K562 (cell line): ENCODE measurements around the gene GNG14. TPM values are rescaled to one million over a fixed set of nuclear protein-coding genes. Genes with fewer than 3 reads are reported as not detected.
A peak's percentile ranks its signal among the peaks of the same experiment; 100 is the strongest.

ENCODE experiments used
- CHD4 ChIP-seq: fragments of 200-600 bp; sonication (generic); IDR thresholded peaks from 3 replicates; pipeline ENCODE4 v1.6.1; 2012; ENCODE audit warnings: low read depth, mild to moderate bottlenecking, mixed read lengths, low read length, inconsistent platforms; ENCODE audit not compliant: insufficient read depth, insufficient replicate concordance, poor library complexity, severe bottlenecking
- CREB3 ChIP-seq: fragments of 450-650 bp; conservative IDR thresholded peaks from 2 replicates; pipeline ENCODE4 v1.6.1; 2016; ENCODE audit warnings: missing genetic modification characterization, low read depth, mild to moderate bottlenecking, missing compliant biosample characterization, moderate library complexity
- FOS ChIP-seq: IDR thresholded peaks from 3 replicates; pipeline ENCODE4 v1.6.1; 2011; ENCODE audit not compliant: insufficient read length; ENCODE audit errors: extremely low read depth
- IRF1 ChIP-seq: sonication (generic); formaldehyde crosslinking; IDR thresholded peaks from 2 replicates; pipeline ENCODE4 v1.8.0; 2022; ENCODE audit warnings: missing genetic modification reagents, mild to moderate bottlenecking, borderline replicate concordance
- LARP7 ChIP-seq: fragments of 450-650 bp; IDR thresholded peaks from 2 replicates; pipeline ENCODE4 v1.6.1; 2016
- MBD2 ChIP-seq: sonication (generic); IDR thresholded peaks from 2 replicates; pipeline ENCODE4 v1.6.1; 2016; ENCODE audit warnings: low read depth, borderline replicate concordance
- MLX ChIP-seq, 2 experiments: fragments of 450-650 bp in 1 of 2; sonication (generic) in 1 of 2; formaldehyde crosslinking; conservative IDR thresholded peaks; 2 replicates each; pipeline versions ENCODE4 v1.4.0 to v1.8.1; 2020 to 2022; ENCODE audit warnings: mild to moderate bottlenecking in 1 of 2, missing genetic modification reagents in 1 of 2
- NFE2 ChIP-seq: IDR thresholded peaks from 2 replicates; pipeline ENCODE4 v1.6.1; 2014; ENCODE audit warnings: antibody characterized with exemption, low read depth
- NR0B1 ChIP-seq: fragments of 450-650 bp; IDR thresholded peaks from one replicate; pipeline ENCODE4 v1.6.1; 2018; ENCODE audit warnings: mild to moderate bottlenecking, moderate library complexity; ENCODE audit not compliant: partially characterized antibody
- NR2F6 ChIP-seq: fragments of 450-650 bp; formaldehyde crosslinking; IDR thresholded peaks from 2 replicates; pipeline ENCODE4 v1.4.0; 2020; ENCODE audit warnings: mild to moderate bottlenecking
- PHF20 ChIP-seq: fragments of 450-650 bp; IDR thresholded peaks from 2 replicates; pipeline ENCODE4 v1.6.1; 2018; ENCODE audit not compliant: partially characterized antibody
- RBM14 ChIP-seq: fragments of 200-400 bp; formaldehyde crosslinking; IDR thresholded peaks from 2 replicates; pipeline ENCODE4 v1.6.1; 2018; ENCODE audit warnings: low read depth, mild to moderate bottlenecking, low read length, moderate library complexity, borderline replicate concordance; ENCODE audit not compliant: insufficient read depth
- SAFB ChIP-seq: fragments of 200-400 bp; formaldehyde crosslinking; IDR thresholded peaks from 2 replicates; pipeline ENCODE4 v1.6.1; 2017; ENCODE audit warnings: low read depth, low read length, borderline replicate concordance
- SAFB2 ChIP-seq: fragments of 200-400 bp; formaldehyde crosslinking; IDR thresholded peaks from 2 replicates; pipeline ENCODE4 v1.6.1; 2018; ENCODE audit warnings: borderline replicate concordance, low read length, low read depth, moderate library complexity; ENCODE audit not compliant: severe bottlenecking
- SMARCC2 ChIP-seq: fragments of 450-650 bp; IDR thresholded peaks from 2 replicates; pipeline ENCODE4 v1.6.1; 2017; ENCODE audit warnings: antibody characterized with exemption, moderate library complexity, mild to moderate bottlenecking, low read depth
- SUPT5H ChIP-seq: fragments of 450-650 bp; IDR thresholded peaks from 2 replicates; pipeline ENCODE4 v1.6.1; 2016
- THRB ChIP-seq: fragments of 450-650 bp; formaldehyde crosslinking; conservative IDR thresholded peaks from 2 replicates; pipeline ENCODE4 v1.4.0; 2022; ENCODE audit warnings: mild to moderate bottlenecking, missing genetic modification characterization
- ZNF184 ChIP-seq: sonication (generic); formaldehyde crosslinking; IDR thresholded peaks from 2 replicates; pipeline ENCODE4 v1.5.0; 2020; ENCODE audit warnings: missing genetic modification reagents
- ZNF263 ChIP-seq: sonication (generic); formaldehyde crosslinking; IDR thresholded peaks from 2 replicates; pipeline ENCODE4 v1.8.0; 2022; ENCODE audit warnings: mild to moderate bottlenecking, missing genetic modification reagents, borderline replicate concordance
- ZNF551 ChIP-seq: fragments of 250-450 bp; sonication (Bioruptor Pico); IDR thresholded peaks from 2 replicates; pipeline ENCODE4 v1.5.0; 2021; ENCODE audit warnings: mild to moderate bottlenecking, moderate library complexity
- ZSCAN32 ChIP-seq: fragments of 450-650 bp; formaldehyde crosslinking; IDR thresholded peaks from 2 replicates; pipeline ENCODE4 v1.4.0; 2020; ENCODE audit warnings: mild to moderate bottlenecking, moderate library complexity
- polyA plus RNA-seq, 8 experiments: library from polyadenylated mRNA; depleted of rRNA in 4 of 8; stranded (reverse) in 5 of 8; unstranded in 3 of 8; fragments of >200 nt; fragmentation: Nextera tagmentation in 2 of 8; fragmentation: Illumina TruSeq in 1 of 8; extraction: Ambion mirVana in 2 of 8; extraction: Trizol in 1 of 8; gene quantifications; 2 replicates each; pipeline versions ENCODE4 v1.2.1 to v1.2.3, GENCODE V29; 2011 to 2014; ENCODE audit warnings: inconsistent platforms in 1 of 8, missing spikeins in 1 of 8
- total RNA-seq, 7 experiments: library from RNA; depleted of rRNA in 6 of 7; stranded (reverse); fragments of >200 nt in 6 of 7; fragmentation: Illumina TruSeq in 2 of 7; extraction: Trizol in 2 of 7; gene quantifications; 2 replicates each; pipeline versions ENCODE4 v1.2.1 to v1.2.3, GENCODE V29; 2011 to 2021; ENCODE audit warnings: low replicate concordance in 1 of 7

Gene GNG14
- total and polyA plus RNA-seq, 9 of the 15 experiments (the other 6 are each of a cell fraction or from before 2014, with no cell fraction given) = not detected

GRCh38 chr19:12736995-12737834 is 49.4 kb downstream of the GNG14 start, which contains the start of gene GET3 (continued):
- TF ChIP-seq IRF1 (CRISPR knock-in tag) (no peak), MLX (CRISPR knock-in tag; conservative IDR thresholded peaks at IDR 0.05) (no peak), NR0B1 (no peak), SAFB2 (no peak), FOS (peak; percentile 94), NR2F6 (CRISPR knock-in tag) (no peak), MBD2 (peak; percentile 72), THRB (CRISPR knock-in tag) (peak; percentile 72; the same call in 1 of the 2 replicates), NFE2 (no peak), SUPT5H (peak; percentile 85), SAFB (no peak), ZNF263 (CRISPR knock-in tag) (no peak), ZNF551 (CRISPR knock-in tag) (no peak), RBM14 (no peak), SMARCC2 (no peak), LARP7 (no peak), ZNF184 (CRISPR knock-in tag) (no peak), CREB3 (tag) (no peak), CHD4 (no peak), ZSCAN32 (no peak), PHF20 (peak; percentile 99)
